ENCODE results near the gene TMEM244. TPM values are rescaled to one million over a fixed set of nuclear protein-coding genes. Genes with fewer than 3 reads are reported as not detected.

TMEM244 gene
- total and polyA plus RNA-seq, 2 donors (not counting 3 experiments of a cell fraction or from before 2014, with no cell fraction given): not detected

DNA sequence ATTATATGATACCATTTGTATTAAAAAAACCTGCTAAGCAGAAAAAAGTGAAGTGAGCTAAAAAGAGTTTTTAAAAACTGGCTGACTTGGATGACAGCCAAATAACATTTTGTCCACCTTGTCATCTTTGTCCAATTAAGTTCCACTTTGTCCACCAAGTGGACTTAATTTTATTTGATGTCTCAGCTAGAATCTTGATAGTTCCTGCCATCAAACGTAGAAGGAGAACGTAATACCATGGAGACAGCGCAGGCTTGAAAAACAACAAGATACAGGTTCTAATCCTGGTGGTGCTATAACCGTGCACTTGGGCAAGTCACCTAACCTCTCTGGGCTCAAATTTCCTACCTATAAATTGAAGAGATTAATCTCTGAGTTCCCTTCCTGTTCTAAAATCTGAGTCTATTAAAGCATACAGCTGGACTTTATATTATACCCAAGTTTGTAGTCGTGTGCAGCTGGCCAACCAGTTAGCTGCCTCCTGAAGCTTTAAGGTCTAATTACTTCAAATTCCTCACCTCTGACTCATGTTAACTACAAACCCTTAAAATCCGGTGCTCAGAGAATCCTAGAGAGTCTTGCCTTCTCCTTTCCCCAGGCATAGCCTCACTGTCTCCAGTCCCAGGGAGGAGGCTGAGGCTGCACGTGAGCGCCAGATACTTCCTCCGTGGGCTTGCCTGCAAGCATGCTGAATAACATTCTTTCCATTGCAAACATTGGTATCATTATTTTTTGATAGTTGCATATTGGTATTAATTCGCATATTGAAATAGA lies 16.8 kb downstream of the TMEM244 start:
- H3K36me3 ChIP-seq (ENCODE audit: control insufficient read depth in 2 of 2, extremely low read depth in 1 of 2, insufficient read depth in 2 of 2, low read length in 2 of 2): no peaks in the 10 kb centered on the region
- peak; percentile 25 for TF ChIP-seq FOS (IDR thresholded peaks at IDR 0.05; ENCODE audit: borderline replicate concordance, insufficient read depth, low read length)
- TF ChIP-seq POLR2AphosphoS5 (IDR thresholded peaks at IDR 0.05; ENCODE audit: insufficient read depth, low read depth, low read length): no peak
- CTCF ChIA-PET: interaction anchor here (0.9 to 1.9 kb wide), 5 partner anchors 10 to 69 kb away, joined by 3 to 8 read pairs (median 3); no protein-coding TSS in a partner anchor
- H3K79me2 ChIP-seq (ENCODE audit: control insufficient read depth, insufficient read depth, low read length): no peaks in the 10 kb centered on the region
- DNase-seq (ENCODE audit: low read depth, low spot score) (peak; percentile 32), FAIRE-seq (peak; percentile 73)
- H3K4me2 ChIP-seq (ENCODE audit: insufficient read depth, low read length): no peak overlapping the region
- H2AFZ ChIP-seq (ENCODE audit: low read depth, low read length): no peak overlapping the region
- H3K4me3 ChIP-seq (replicated peaks in 1 of 3; ENCODE audit: insufficient read depth in 1 of 3, low read depth in 1 of 3, low read length in 3 of 3): no peak overlapping the region
- H3K27ac ChIP-seq (ENCODE audit: insufficient read depth, low read depth, low read length): no peak overlapping the region
- intact Hi-C loops (cut with micrococcal nuclease) (no loop called here), dilution Hi-C loops (cut with MboI; ENCODE audit: extremely low pct_ligation_motif_present, low sequenced_read_pairs) (no loop called here)
- no peaks in the 10 kb centered on the region for H3K27me3 ChIP-seq (ENCODE audit: control insufficient read depth in 2 of 2, insufficient read depth in 2 of 2, low read length in 2 of 2)
- POLR2A ChIA-PET: no interaction called here
- no peak overlapping the region for H3K9ac ChIP-seq (replicated peaks; ENCODE audit: extremely low read depth, insufficient read depth, low read length)
- no TSS peak for BruUV-seq (replicated peaks)
- no peaks in the 10 kb centered on the region for H3K9me1 ChIP-seq (replicated peaks; ENCODE audit: control insufficient read depth, extremely low read depth, insufficient read depth, low read length)
- H4K20me1 ChIP-seq (replicated peaks; ENCODE audit: control insufficient read depth, extremely low read depth, insufficient read depth, low read length): no peaks in the 10 kb centered on the region
- H3K4me1 ChIP-seq (ENCODE audit: control insufficient read depth, extremely low read depth, insufficient read depth, low read length): peaks cover 7% of the 10 kb centered on the region
- no peaks in the 10 kb centered on the region for H3K9me3 ChIP-seq (replicated peaks; ENCODE audit: control insufficient read depth, insufficient read depth, low read length)

DNA sequence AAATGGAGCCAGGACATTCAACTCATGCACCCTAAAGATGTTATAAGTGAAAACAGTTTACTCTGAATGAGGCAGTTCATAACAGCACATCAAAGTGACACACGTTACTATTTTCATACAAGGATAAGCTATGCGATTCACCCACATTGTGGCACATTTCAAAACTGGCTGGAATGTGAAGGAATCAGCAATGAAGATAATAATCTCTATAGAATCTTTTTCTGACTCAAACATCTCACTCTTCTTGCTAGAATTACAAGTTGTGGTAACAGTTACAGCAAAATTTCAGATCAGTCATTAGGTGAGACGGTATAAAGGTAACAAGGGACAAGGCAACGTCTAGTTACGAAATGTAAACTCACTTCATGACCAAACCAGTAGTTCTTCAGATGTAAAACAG lies 17.5 kb downstream of the TMEM244 start:
- POLR2A ChIA-PET: no interaction called here
- intact Hi-C loops (cut with micrococcal nuclease): no loop called here
- no peak overlapping the region for H2AFZ ChIP-seq (ENCODE audit: low read depth, low read length)

More for the DNA sequence above, 17.5 kb downstream of the TMEM244 start:
- peaks cover 7% of the 10 kb centered on the region for H3K4me1 ChIP-seq (ENCODE audit: control insufficient read depth, extremely low read depth, insufficient read depth, low read length)
- DNase-seq (ENCODE audit: low read depth, low spot score) (no peak), FAIRE-seq (no peak)
- H3K4me2 ChIP-seq (ENCODE audit: insufficient read depth, low read length): no peak overlapping the region
- no peaks in the 10 kb centered on the region for H3K79me2 ChIP-seq (ENCODE audit: control insufficient read depth, insufficient read depth, low read length)
- TF ChIP-seq MYC (IDR thresholded peaks at IDR 0.05; ENCODE audit: low read depth, low read length) (no peak), FOS (IDR thresholded peaks at IDR 0.05; ENCODE audit: borderline replicate concordance, insufficient read depth, low read length) (no peak), GATA2 (IDR thresholded peaks at IDR 0.05; ENCODE audit: insufficient read depth, insufficient read length, low read depth, low read length) (no peak), EZH2 (IDR thresholded peaks at IDR 0.05; ENCODE audit: borderline replicate concordance, low read depth, low read length, severe bottlenecking) (no peak), POLR2A (IDR thresholded peaks at IDR 0.05; ENCODE audit: low read depth, low read length) (no peak), POLR2AphosphoS5 (IDR thresholded peaks at IDR 0.05; ENCODE audit: insufficient read depth, low read depth, low read length) (no peak), JUN (IDR thresholded peaks at IDR 0.05; ENCODE audit: borderline replicate concordance, insufficient read depth, insufficient read length, low read depth) (no peak)
- TF ChIP-seq, protein P1, sequence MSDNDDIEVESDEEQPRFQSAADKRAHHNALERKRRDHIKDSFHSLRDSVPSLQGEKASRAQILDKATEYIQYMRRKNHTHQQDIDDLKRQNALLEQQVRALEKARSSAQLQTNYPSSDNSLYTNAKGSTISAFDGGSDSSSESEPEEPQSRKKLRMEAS (IDR thresholded peaks at IDR 0.05; ENCODE audit: insufficient read depth, insufficient read length): no peak
- TF ChIP-seq, protein P2, sequence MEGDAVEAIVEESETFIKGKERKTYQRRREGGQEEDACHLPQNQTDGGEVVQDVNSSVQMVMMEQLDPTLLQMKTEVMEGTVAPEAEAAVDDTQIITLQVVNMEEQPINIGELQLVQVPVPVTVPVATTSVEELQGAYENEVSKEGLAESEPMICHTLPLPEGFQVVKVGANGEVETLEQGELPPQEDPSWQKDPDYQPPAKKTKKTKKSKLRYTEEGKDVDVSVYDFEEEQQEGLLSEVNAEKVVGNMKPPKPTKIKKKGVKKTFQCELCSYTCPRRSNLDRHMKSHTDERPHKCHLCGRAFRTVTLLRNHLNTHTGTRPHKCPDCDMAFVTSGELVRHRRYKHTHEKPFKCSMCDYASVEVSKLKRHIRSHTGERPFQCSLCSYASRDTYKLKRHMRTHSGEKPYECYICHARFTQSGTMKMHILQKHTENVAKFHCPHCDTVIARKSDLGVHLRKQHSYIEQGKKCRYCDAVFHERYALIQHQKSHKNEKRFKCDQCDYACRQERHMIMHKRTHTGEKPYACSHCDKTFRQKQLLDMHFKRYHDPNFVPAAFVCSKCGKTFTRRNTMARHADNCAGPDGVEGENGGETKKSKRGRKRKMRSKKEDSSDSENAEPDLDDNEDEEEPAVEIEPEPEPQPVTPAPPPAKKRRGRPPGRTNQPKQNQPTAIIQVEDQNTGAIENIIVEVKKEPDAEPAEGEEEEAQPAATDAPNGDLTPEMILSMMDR (IDR thresholded peaks at IDR 0.05; ENCODE audit: extremely low read depth in 1 of 2, insufficient read depth in 1 of 2, low read depth in 1 of 2, low read length in 2 of 2): no peak
- H4K20me1 ChIP-seq (replicated peaks; ENCODE audit: control insufficient read depth, extremely low read depth, insufficient read depth, low read length): no peaks in the 10 kb centered on the region
- no peak overlapping the region for H3K9ac ChIP-seq (replicated peaks; ENCODE audit: extremely low read depth, insufficient read depth, low read length)
- no TSS peak for BruUV-seq (replicated peaks)
- H3K27me3 ChIP-seq (ENCODE audit: control insufficient read depth in 2 of 2, insufficient read depth in 2 of 2, low read length in 2 of 2): no peaks in the 10 kb centered on the region
- H3K36me3 ChIP-seq (ENCODE audit: control insufficient read depth in 2 of 2, extremely low read depth in 1 of 2, insufficient read depth in 2 of 2, low read length in 2 of 2): no peaks in the 10 kb centered on the region
- no peaks in the 10 kb centered on the region for H3K9me1 ChIP-seq (replicated peaks; ENCODE audit: control insufficient read depth, extremely low read depth, insufficient read depth, low read length)
- H3K9me3 ChIP-seq (replicated peaks; ENCODE audit: control insufficient read depth, insufficient read depth, low read length): no peaks in the 10 kb centered on the region
- CTCF ChIA-PET: interaction anchor here (1.0 to 1.9 kb wide), 3 partner anchors 11 to 68 kb away, joined by 3 to 8 read pairs (median 5); no protein-coding TSS in a partner anchor
- dilution Hi-C loops (cut with MboI; ENCODE audit: extremely low pct_ligation_motif_present, low sequenced_read_pairs): no loop called here
- no peak overlapping the region for H3K4me3 ChIP-seq (replicated peaks in 1 of 3; ENCODE audit: insufficient read depth in 1 of 3, low read depth in 1 of 3, low read length in 3 of 3)
- H3K27ac ChIP-seq (ENCODE audit: insufficient read depth, low read depth, low read length): no peak overlapping the region

All from endothelial cell of umbilical vein (primary cell).